ENCODE data around the gene MCF2L2.

MCF2L2 gene

GRCh38 chr3:183360971-183361624 is 67.3 kb downstream of the MCF2L2 start:
- no peak for DNase-seq

- no peak for DNase-seq
These were observed 69.4 kb downstream of the MCF2L2 start for GRCh38 chr3:183359036-183359435.

- no peak for DNase-seq
These were observed 70.8 kb downstream of the MCF2L2 start for GRCh38 chr3:183357564-183358079.

DNA sequence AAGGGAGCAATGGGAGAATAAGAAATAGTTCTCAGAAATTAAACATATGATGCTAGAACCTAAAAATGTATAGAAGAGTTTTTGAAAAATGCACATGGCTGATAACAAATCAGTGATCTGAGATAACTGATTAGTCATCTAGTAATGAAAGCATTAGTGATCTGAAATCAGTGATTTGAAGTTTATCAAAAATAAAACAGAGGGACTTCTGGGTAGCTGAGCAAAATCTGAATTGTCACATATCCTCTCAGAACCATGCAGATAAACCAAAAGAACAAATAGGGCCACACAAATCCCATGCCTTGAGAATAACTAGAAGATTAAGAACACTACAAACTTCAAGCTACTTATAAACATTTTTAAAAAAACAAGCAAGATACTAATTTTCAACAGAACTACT is 71.5 kb downstream of the MCF2L2 start:
- DNase-seq, result no peak

- DNase-seq, result no peak
These were observed 73.5 kb downstream of the MCF2L2 start for GRCh38 chr3:183354874-183355273.

- no peak for DNase-seq
These were observed 74.0 kb downstream of the MCF2L2 start for GRCh38 chr3:183354325-183354831.

DNA sequence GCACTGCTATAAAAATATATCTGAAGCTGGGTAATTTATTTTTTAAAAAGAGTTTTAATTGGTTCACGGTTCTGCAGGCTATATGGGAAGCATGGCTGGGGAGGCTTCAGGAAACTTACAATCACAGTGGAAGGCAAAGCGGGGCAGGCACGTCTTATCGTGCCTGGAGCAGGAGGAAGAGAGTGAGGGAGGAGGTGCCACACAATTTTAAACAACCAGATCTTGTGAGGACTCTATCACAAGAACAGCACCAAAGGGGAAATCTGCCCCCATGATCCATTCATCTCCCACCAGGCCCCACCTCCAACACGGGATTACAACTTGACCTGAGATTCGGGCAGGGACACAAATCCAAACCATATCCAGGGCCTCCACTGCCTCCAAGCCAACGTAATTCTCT is 75.0 kb downstream of the MCF2L2 start:
- DNase-seq, result no peak

GRCh38 chr3:183350164-183350563 is 78.3 kb downstream of the MCF2L2 start:
- peak in 1 of 2 donors; percentile 46 for DNase-seq

DNA sequence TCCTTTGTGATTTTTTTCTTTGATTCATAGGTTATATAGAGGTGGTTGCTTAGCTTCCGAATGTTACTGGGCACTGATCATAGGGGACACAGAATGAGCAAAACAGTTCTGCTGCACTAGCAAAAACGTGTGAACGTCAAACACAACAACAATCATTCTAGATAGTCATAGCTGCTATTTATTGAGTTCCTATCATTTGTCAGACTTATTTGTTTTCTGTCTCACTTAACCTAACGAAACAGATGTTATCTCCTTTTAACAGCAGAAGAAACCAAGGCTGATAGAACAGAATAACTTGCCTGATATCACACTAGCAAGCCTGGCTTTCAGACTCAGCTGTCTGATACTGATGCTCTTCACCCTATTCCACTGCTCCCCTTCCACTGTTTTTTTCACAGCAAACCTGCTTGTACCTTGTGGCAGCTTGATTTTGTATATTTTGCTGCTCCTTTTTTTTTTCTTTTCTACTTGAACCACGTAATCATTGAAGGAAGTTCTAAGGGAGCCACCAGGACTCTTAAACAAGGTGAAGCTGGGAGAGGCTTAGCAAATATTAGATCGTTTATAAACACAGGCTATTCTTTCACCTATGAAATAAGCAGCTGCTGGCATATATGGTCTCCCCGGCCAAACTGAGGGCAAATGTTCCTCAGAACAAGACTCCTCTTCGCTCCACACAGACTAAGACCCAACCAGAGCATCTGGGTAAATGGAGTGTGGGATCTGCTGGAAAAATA is 78.8 kb downstream of the MCF2L2 start:
- peak in 1 of 2 donors; percentile 28 for DNase-seq

DNA sequence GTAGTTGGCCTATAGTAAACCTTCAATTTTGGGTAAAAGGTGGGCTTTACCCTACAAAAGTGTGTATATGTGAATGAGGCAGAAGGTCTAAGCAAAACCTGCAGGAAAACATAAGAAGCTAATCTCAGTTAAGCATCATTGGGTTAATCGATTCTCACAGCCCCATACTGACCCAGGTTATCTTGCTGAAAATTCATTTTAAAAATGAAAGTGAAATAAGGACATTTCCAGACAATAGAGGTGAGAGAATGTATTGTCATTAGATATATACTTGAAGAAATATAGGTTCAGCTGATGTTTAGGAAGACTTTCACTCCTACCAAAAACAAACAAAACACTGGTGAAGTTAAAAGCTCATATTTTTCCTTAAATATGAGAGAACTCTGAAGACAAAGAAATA is 85.6 kb downstream of the MCF2L2 start:
- DNase-seq, result no peak

- no peak for DNase-seq
These were observed 86.7 kb downstream of the MCF2L2 start for GRCh38 chr3:183341545-183342288.

DNA sequence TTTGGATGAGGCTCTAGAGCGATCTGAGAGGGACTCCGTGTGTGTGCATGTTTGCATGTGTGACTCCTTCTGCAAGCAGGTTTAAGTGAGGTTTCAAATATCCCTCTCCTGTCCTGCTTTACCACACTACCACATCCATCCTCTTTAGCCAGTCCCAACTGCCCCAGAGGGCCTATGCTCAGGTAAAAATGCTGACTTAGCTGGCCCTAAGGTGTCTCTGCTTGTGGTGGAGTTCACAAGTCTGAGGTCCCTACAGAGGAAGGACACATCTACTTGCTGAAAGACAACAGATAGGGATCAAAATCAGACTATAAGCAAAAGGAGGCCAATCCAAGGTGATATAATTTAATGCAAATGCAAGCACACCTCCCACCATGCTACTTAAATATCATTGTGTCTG is 88.2 kb downstream of the MCF2L2 start:
- no peak for DNase-seq

GRCh38 chr3:183339461-183340086 is 88.8 kb downstream of the MCF2L2 start:
- DNase-seq, result no peak

DNA sequence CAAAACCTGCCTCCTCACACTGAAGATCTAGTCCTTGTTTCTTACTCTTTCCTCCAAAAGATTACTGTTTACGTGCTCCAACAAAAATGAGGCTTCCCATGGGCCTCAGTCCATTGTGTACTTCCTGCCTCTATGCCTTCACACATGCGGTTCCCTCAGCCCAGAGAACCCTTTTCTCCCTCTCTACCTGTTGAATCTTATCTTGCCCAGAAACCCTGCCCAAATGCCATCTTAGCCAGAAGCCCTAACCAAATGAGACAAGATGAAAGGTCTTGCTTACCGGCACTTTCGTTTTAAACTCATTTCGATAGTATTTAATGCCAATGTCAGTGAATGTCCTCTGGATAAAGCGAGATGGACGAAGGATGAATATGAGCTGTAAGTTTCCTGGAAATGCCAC is 89.9 kb downstream of the MCF2L2 start:
- DNase-seq, result no peak

DNA sequence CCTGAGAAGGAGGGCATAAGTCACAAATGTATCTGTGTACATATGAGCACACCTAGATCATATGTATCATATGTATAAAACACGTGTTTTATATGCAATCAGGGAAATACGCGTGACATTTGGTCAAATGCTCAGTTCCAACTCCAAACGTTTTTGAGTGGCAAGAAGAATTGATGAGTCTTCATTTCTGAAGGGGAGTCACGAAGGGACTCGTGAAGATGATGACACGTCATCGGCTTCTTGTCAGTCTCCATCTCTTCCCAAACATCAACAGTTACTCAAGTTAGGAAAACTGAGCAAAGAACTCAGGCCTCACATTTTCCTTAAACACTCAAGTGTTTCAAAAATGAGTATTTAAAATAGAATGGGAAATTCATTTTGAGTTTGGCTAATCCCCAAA is 95.9 kb downstream of the MCF2L2 start:
- no peak for DNase-seq

DNA sequence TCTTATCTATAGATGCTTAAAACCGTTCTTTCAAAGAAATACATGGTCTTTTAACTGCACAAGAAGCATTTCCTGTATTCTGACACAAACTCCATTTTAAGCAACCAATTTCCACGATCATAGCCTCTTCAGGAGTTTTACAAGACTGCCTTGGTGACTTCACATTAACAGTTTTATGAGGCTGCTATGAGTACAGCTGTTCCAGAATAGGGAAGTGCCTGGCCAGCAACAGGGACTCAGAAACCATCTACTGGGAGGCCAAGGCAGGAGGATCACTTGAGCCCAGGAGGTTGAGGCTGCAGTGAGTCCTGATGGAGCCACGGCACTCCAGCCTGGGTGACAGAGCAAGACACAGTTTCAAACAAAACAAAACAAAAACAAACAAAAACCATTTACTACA is 96.9 kb downstream of the MCF2L2 start:
- DNase-seq, result no peak

- DNase-seq, result no peak
These were observed 97.5 kb downstream of the MCF2L2 start for GRCh38 chr3:183330881-183331280.

GRCh38 chr3:183329543-183329942 is 98.9 kb downstream of the MCF2L2 start:
- DNase-seq, result no peak

DNA sequence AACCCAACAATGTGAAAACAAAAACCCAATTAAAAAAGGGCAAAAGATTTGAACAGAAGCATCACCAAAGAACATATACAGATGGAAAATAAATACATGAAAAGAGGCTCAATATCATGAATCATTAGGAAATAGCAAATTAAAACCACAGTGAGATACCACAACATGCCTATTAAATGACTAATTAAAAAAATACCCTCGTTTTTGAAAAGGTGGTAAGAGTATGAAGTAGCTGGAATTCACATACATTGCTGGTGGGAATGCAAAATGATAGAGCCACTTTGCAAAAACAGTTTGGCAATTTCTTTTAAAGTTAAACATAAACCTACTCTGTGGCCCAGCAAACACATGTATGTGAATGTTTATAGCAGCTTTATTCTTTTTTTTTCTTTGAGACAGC is 99.6 kb downstream of the MCF2L2 start:
- no peak for DNase-seq

DNA sequence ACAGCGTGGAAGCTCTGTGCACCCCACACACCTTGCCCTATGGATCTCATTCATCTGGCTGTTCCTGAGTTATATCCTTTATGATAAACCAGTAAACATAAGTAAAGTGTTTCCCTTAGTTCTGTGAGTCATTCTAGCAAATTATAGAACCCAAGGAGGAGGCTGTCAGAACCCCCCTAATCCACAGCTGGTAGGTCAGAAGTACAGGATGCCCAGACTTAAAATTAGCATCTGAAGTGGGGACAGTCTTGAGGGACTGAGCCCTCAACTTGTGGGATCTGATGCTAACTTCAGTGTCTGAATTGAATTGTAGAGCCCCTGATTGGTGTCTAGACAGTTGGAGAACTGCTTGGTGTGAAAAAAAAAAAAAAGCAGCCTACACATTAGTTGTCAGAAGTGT is 100.3 kb downstream of the MCF2L2 start:
- DNase-seq, result no peak

DNA sequence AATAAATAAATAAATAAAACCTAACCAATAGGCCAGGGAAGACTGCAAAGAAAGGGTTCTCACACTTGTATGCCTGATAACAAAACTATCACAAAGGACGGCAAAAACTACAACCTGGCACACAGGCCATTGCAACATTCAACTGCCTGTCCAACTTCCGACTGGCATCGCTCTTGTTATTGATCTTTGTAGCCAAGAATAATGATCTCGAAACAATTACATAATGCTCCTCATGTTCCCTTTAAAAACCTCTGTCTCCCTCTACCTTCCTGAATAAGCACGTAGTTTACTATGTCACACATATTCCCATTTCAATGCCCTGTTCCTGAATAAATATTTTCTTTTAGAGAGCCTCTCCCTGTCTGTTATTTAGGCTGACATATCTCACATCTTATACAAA is 101.1 kb downstream of the MCF2L2 start:
- no peak for DNase-seq

- no peak for DNase-seq
These were observed 104.3 kb downstream of the MCF2L2 start for GRCh38 chr3:183324083-183324482.

DNA sequence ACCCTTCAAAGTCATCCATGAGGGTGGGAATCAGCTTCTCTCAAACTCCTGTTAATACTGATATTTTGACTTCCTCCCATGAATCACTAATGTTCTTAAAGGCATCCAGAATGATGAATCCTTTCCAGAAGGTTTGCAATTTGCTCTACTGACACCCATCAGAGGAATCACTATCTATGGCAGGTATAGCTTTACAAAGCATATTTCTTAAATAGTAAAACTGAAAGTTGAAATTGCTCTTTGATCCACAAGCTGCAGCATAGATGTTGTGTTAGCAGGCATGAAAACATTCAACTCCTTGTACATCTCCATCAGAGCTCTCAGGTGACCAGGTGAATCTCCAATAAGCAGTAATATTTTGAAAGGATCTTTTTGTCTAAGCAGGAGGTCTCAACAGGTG is 109.0 kb downstream of the MCF2L2 start:
- no peak for DNase-seq
